K562 (cell line): ENCODE data around the gene TMEM87B. TPM values are rescaled to one million over a fixed set of nuclear protein-coding genes. Genes with fewer than 3 reads are reported as not detected.

Experiments
- CREM ChIP-seq: IDR thresholded peaks from 2 replicates; pipeline ENCODE4 v1.6.1; 2014; ENCODE audit warnings: antibody characterized with exemption, low read depth
- E2F3 ChIP-seq: fragments of 250-450 bp; sonication (Bioruptor Pico); IDR thresholded peaks from 2 replicates; pipeline ENCODE4 v1.4.0; 2020; ENCODE audit warnings: mild to moderate bottlenecking
- HNRNPL ChIP-seq: fragments of 200-400 bp; formaldehyde crosslinking; IDR thresholded peaks from 2 replicates; pipeline ENCODE4 v1.6.1; 2017; ENCODE audit warnings: low read depth, mild to moderate bottlenecking, low read length
- POLR2A ChIP-seq: fragments of 450-650 bp; conservative IDR thresholded peaks from 2 replicates; pipeline ENCODE4 v1.6.1; 2016
- PPARD ChIP-seq: fragments of 250-450 bp; sonication (Bioruptor Pico); IDR thresholded peaks from 2 replicates; pipeline ENCODE4 v1.8.0; 2022; ENCODE audit warnings: inconsistent platforms, mild to moderate bottlenecking, moderate library complexity
- SRSF1 ChIP-seq: fragments of 200-400 bp; formaldehyde crosslinking; IDR thresholded peaks from 2 replicates; pipeline ENCODE4 v1.6.1; 2017; ENCODE audit warnings: mild to moderate bottlenecking, low read depth, low read length, moderate library complexity
- ZBTB8A ChIP-seq: fragments of 450-650 bp; IDR thresholded peaks from 2 replicates; pipeline ENCODE4 v1.6.1; 2018; ENCODE audit warnings: mild to moderate bottlenecking, moderate library complexity; ENCODE audit not compliant: partially characterized antibody
- polyA plus RNA-seq, 8 experiments: library from polyadenylated mRNA; depleted of rRNA in 4 of 8; stranded (reverse) in 5 of 8; unstranded in 3 of 8; fragments of >200 nt; fragmentation: Nextera tagmentation in 2 of 8; fragmentation: Illumina TruSeq in 1 of 8; extraction: Ambion mirVana in 2 of 8; extraction: Trizol in 1 of 8; gene quantifications; 2 replicates each; pipeline versions ENCODE4 v1.2.1 to v1.2.3, GENCODE V29; 2011 to 2014; ENCODE audit warnings: inconsistent platforms in 1 of 8, missing spikeins in 1 of 8
- total RNA-seq, 7 experiments: library from RNA; depleted of rRNA in 6 of 7; stranded (reverse); fragments of >200 nt in 6 of 7; fragmentation: Illumina TruSeq in 2 of 7; extraction: Trizol in 2 of 7; gene quantifications; 2 replicates each; pipeline versions ENCODE4 v1.2.1 to v1.2.3, GENCODE V29; 2011 to 2021; ENCODE audit warnings: low replicate concordance in 1 of 7
- TF ChIP-seq, protein P1 (sequence below), 2 experiments: IDR thresholded peaks; 2 replicates each; pipeline ENCODE4 v1.6.1; 2012; ENCODE audit warnings: improper control_type of control experiment in 2 of 2, low read depth in 2 of 2, low read length in 2 of 2, borderline replicate concordance in 1 of 2
- TF ChIP-seq, protein P2 (sequence below): fragments of 450-650 bp; formaldehyde crosslinking; IDR thresholded peaks from 2 replicates; pipeline ENCODE4 v1.4.0; 2022; ENCODE audit warnings: mild to moderate bottlenecking, moderate library complexity
- TF ChIP-seq, protein P3 (sequence below): sonication (generic); formaldehyde crosslinking; IDR thresholded peaks from 2 replicates; pipeline ENCODE4 v1.8.1; 2023; ENCODE audit warnings: missing genetic modification reagents, mild to moderate bottlenecking, borderline replicate concordance
- TF ChIP-seq, protein P4 (sequence below): fragments of 250-450 bp; sonication (Bioruptor Pico); IDR thresholded peaks from 2 replicates; pipeline ENCODE4 v1.4.0; 2020; ENCODE audit warnings: borderline replicate concordance
- TF ChIP-seq, protein P5 (sequence below), 2 experiments: fragments of 450-650 bp in 1 of 2; IDR thresholded peaks; 2 replicates each; pipeline ENCODE4 v1.6.1; 2011 to 2017; ENCODE audit warnings: low read depth in 2 of 2, antibody characterized with exemption in 1 of 2, borderline replicate concordance in 1 of 2, low read length in 1 of 2, mild to moderate bottlenecking in 1 of 2, mixed read lengths in 1 of 2; ENCODE audit not compliant: control insufficient read depth in 1 of 2

The TMEM87B gene
- total and polyA plus RNA-seq, 9 of the 15 experiments (the other 6 are each of a cell fraction or from before 2014, with no cell fraction given), result 3.7 to 17.1 (median 11.0) TPM

DNA sequence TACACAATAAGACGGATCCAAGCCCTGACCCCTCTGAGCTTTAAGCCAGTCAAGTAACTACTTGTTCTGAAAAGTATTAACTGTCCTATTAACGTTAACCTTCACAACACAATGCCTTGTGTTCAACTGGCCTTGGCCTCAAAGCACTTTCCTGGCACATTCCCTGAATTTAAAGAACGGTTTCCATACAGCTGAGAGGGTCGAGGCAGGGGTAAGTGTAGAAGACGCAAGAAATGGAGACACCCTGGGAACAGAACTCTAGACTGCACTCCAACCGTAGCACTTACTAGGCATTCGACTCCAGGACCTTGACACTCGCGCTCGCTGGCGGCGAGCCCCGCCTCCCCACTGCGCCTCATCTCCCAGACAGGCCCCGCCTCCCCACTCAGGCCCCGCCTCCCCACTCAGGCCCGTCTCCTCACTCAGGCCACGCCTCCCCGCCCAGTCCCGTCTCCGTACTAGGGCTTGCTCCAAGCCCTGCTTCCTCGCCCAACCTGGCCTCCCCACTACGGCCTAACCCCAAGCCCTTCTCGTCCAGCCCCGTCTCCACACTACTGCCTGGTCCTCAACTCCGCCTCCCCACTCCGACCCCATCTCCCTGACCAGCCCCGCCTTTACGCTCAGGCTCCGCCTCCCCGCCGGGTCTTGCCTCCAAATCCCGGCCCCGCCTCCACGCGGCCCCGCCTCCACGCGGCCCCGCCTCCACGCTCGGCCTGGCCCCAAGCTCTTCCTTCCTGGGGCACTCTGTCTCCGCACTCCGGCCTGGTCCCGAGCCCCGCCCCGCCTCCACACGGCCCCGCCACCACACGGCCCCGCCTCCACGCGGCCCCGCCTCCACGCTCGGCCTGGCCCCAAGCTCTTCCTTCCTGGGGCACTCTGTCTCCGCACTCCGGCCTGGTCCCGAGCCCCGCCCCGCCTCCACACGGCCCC is 887 bp upstream of the TMEM87B start (continued):
- TF ChIP-seq, protein P1, sequence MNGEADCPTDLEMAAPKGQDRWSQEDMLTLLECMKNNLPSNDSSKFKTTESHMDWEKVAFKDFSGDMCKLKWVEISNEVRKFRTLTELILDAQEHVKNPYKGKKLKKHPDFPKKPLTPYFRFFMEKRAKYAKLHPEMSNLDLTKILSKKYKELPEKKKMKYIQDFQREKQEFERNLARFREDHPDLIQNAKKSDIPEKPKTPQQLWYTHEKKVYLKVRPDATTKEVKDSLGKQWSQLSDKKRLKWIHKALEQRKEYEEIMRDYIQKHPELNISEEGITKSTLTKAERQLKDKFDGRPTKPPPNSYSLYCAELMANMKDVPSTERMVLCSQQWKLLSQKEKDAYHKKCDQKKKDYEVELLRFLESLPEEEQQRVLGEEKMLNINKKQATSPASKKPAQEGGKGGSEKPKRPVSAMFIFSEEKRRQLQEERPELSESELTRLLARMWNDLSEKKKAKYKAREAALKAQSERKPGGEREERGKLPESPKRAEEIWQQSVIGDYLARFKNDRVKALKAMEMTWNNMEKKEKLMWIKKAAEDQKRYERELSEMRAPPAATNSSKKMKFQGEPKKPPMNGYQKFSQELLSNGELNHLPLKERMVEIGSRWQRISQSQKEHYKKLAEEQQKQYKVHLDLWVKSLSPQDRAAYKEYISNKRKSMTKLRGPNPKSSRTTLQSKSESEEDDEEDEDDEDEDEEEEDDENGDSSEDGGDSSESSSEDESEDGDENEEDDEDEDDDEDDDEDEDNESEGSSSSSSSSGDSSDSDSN (IDR thresholded peaks at IDR 0.05; ENCODE audit: borderline replicate concordance in 1 of 2, low read depth in 2 of 2, low read length in 2 of 2), result 0 out of 4 replicates have a peak, but pooled peaks of 1 of the 2 experiments have one; percentile 22
- TF ChIP-seq, protein P2, sequence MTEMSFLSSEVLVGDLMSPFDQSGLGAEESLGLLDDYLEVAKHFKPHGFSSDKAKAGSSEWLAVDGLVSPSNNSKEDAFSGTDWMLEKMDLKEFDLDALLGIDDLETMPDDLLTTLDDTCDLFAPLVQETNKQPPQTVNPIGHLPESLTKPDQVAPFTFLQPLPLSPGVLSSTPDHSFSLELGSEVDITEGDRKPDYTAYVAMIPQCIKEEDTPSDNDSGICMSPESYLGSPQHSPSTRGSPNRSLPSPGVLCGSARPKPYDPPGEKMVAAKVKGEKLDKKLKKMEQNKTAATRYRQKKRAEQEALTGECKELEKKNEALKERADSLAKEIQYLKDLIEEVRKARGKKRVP (CRISPR knock-in tag), result no peak; the same call in 1 of the 2 replicates
- TF ChIP-seq, protein P3, sequence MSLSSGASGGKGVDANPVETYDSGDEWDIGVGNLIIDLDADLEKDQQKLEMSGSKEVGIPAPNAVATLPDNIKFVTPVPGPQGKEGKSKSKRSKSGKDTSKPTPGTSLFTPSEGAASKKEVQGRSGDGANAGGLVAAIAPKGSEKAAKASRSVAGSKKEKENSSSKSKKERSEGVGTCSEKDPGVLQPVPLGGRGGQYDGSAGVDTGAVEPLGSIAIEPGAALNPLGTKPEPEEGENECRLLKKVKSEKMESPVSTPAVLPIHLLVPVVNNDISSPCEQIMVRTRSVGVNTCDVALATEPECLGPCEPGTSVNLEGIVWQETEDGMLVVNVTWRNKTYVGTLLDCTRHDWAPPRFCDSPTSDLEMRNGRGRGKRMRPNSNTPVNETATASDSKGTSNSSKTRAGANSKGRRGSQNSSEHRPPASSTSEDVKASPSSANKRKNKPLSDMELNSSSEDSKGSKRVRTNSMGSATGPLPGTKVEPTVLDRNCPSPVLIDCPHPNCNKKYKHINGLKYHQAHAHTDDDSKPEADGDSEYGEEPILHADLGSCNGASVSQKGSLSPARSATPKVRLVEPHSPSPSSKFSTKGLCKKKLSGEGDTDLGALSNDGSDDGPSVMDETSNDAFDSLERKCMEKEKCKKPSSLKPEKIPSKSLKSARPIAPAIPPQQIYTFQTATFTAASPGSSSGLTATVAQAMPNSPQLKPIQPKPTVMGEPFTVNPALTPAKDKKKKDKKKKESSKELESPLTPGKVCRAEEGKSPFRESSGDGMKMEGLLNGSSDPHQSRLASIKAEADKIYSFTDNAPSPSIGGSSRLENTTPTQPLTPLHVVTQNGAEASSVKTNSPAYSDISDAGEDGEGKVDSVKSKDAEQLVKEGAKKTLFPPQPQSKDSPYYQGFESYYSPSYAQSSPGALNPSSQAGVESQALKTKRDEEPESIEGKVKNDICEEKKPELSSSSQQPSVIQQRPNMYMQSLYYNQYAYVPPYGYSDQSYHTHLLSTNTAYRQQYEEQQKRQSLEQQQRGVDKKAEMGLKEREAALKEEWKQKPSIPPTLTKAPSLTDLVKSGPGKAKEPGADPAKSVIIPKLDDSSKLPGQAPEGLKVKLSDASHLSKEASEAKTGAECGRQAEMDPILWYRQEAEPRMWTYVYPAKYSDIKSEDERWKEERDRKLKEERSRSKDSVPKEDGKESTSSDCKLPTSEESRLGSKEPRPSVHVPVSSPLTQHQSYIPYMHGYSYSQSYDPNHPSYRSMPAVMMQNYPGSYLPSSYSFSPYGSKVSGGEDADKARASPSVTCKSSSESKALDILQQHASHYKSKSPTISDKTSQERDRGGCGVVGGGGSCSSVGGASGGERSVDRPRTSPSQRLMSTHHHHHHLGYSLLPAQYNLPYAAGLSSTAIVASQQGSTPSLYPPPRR (CRISPR knock-in tag), result no peak
- TF ChIP-seq HNRNPL (no peak), E2F3 (no peak), CREM (0 out of 2 replicates have a peak, but pooled peaks have one; percentile 6), PPARD (CRISPR knock-in tag) (no peak), SRSF1 (no peak), ZBTB8A (no peak), POLR2A (peak; percentile 78)
- TF ChIP-seq, protein P4, sequence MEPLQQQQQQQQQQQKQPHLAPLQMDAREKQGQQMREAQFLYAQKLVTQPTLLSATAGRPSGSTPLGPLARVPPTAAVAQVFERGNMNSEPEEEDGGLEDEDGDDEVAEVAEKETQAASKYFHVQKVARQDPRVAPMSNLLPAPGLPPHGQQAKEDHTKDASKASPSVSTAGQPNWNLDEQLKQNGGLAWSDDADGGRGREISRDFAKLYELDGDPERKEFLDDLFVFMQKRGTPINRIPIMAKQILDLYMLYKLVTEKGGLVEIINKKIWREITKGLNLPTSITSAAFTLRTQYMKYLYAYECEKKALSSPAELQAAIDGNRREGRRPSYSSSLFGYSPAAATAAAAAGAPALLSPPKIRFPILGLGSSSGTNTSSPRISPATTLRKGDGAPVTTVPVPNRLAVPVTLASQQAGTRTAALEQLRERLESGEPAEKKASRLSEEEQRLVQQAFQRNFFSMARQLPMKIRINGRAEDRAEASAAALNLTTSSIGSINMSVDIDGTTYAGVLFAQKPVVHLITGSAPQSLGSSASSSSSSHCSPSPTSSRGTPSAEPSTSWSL, result no peak
- TF ChIP-seq, protein P5, sequence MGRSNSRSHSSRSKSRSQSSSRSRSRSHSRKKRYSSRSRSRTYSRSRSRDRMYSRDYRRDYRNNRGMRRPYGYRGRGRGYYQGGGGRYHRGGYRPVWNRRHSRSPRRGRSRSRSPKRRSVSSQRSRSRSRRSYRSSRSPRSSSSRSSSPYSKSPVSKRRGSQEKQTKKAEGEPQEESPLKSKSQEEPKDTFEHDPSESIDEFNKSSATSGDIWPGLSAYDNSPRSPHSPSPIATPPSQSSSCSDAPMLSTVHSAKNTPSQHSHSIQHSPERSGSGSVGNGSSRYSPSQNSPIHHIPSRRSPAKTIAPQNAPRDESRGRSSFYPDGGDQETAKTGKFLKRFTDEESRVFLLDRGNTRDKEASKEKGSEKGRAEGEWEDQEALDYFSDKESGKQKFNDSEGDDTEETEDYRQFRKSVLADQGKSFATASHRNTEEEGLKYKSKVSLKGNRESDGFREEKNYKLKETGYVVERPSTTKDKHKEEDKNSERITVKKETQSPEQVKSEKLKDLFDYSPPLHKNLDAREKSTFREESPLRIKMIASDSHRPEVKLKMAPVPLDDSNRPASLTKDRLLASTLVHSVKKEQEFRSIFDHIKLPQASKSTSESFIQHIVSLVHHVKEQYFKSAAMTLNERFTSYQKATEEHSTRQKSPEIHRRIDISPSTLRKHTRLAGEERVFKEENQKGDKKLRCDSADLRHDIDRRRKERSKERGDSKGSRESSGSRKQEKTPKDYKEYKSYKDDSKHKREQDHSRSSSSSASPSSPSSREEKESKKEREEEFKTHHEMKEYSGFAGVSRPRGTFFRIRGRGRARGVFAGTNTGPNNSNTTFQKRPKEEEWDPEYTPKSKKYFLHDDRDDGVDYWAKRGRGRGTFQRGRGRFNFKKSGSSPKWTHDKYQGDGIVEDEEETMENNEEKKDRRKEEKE (IDR thresholded peaks at IDR 0.05; ENCODE audit: borderline replicate concordance in 1 of 2, control insufficient read depth in 1 of 2, low read depth in 2 of 2, low read length in 1 of 2), result no peak
